ENCODE data around the gene MAP3K12.

Gene MAP3K12

DNA sequence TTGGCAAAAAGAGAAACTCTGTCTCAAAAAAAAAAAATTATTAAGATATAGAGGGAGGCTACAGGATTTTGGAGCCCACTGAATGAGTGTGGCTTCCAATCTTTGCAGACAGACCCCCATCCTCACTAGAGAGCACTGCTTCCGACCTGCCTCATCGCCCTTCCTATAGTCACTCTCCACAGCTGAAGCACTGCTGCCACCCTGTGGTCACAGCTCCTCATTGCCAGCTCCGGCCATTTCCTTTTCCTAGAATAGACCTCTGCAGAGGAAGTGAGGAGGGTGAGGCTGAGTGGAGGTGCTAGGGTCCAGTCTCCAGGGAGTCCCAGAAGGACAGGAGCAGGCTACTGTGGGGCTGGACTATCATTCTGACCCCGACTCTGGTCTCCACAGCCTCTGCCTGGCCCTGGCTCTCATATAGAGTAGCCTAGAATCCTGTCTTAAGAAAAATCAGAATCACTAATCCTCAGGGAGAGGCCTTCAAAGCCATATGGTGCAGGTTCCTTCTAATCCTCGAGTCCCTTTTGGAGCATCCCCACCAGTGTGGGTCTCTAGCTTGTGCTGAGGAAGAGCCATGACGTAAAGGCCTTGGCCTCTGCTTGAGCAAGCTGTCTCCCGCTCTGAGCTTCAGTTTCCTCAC, 9.4 kb upstream of the MAP3K12 start:
- peak; percentile 80 for DNase-seq

DNA sequence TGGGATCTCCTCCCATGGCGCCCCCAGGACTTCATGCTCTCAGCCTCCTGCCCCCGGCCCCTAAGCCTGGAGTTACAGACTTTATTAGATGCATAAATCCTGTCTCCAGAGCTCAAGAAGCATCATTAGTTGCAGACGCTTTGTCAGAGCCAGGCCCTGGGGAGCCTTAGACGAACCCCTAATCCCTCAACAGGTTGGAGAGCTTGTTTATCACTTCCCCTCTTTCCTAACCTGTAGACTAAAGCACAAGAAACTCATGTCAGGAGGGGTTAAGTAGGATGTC, 8.3 kb upstream of the MAP3K12 start:
- no peak for DNase-seq

DNA sequence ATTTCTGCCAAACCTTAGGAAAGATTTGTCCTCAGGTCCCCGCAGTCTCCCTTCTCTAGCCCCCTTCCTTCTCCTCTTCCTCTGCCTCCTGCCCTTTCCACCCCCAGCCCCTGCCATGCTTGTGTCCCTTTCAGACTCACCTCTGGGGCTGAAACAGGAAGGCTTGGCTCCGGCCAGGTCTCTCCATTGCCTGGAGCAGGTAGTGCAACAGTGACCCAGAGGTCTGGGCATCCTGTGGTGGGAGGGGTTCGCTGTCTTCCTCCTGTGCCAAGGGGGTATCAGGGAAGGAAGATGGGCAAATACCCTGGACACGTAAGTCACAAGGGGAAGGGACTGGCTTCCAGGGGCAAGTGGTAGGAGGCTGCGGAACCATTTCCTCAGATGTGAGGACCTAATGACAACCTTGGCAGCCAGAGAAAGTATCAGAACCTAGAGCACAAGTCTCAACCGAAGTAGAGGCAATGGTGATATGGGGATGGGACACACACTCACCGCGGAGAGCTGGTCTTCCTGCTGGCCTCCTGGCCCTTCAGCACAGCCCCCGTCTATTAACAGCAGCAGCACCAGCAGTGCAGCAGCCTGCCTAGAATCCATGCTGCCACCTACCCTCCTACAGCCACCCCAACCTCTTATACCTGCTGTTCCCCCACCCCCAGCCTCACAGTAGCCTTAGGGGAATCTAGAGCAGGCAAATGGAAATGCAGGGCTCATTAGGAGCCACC, 7.8 kb upstream of the MAP3K12 start, which contains the start of gene NPFF:
TSS of gene NPFF (minus strand) at position 604 of the 722 bp plus-strand sequence. CDS start at position 594, 10 bp downstream.
- DNase-seq, result no peak

DNA sequence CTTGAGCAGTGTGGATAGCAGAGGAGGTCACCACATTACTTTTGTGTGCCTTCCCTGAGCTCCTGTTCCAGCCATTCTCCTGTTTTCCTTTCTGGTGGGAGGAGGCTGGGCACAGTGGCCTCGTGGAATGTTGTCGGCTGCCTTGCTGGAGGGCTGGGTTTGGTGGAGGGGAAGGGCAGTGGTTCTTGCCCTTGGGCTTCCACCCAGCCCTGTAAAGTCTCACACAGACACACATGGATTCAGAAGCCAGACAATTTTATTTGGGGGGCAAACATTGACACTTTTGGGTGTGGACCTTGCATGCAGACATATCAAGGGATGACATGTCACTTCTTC, 7.2 kb upstream of the MAP3K12 start:
- DNase-seq, result no peak

DNA sequence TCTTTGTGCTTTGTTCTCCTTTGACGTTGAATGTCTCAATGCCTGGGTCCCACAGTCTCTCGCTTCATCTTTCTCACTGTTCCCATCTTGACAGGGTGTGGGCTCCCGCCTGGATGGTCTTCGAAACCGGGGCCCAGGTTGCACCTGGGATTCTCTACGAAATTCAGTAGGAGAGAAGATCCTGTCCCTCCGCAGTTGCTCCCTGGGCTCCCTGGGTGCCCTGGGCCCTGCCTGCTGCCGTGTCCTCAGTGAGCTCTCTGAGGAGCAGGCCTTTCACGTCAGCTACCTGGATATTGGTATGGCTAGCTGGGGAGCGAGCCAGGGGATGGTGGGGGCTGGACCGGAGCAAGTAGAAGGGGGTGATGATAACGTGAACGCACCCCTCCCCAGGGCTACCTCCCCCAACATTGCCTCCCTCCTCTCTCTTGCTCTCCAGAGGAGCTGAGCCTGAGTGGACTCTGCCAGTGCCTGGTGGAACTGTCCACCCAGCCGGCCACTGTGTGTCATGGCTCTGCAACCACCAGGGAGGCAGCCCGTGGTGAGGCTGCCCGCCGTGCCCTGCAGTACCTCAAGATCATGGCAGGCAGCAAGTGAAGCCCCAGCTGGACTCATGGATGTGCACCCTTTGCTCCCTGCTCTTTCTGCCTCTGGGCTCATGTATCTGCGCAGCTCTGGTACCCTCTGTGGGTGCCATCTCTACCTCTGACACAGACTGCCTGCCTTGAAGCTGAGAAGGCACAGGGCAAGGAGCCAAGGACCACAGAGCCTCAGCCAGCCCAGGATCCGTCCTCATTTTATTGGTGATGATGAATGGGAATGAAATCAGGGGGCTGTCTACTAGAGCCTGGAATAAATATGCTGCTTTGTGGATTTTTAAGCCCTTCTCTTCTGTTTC, 6.5 kb upstream of the MAP3K12 start:
- DNase-seq, result no peak

DNA sequence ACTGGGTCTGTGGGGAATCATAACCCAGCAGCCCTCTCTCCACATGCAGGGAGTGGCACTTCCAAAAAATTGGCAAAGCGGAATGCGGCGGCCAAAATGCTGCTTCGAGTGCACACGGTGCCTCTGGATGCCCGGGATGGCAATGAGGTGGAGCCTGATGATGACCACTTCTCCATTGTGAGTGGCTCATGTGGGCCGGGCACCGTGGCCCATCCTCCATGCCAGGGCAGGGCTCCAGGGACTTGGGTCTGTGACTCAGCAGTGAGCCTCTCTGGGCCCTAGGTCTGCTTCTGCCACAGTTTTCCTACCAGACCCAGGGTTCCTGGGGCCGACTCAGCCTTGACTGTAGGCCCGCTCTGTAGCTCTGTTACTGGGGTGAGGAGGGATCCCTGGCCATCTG, 5.8 kb upstream of the MAP3K12 start:
- no peak for DNase-seq

DNA sequence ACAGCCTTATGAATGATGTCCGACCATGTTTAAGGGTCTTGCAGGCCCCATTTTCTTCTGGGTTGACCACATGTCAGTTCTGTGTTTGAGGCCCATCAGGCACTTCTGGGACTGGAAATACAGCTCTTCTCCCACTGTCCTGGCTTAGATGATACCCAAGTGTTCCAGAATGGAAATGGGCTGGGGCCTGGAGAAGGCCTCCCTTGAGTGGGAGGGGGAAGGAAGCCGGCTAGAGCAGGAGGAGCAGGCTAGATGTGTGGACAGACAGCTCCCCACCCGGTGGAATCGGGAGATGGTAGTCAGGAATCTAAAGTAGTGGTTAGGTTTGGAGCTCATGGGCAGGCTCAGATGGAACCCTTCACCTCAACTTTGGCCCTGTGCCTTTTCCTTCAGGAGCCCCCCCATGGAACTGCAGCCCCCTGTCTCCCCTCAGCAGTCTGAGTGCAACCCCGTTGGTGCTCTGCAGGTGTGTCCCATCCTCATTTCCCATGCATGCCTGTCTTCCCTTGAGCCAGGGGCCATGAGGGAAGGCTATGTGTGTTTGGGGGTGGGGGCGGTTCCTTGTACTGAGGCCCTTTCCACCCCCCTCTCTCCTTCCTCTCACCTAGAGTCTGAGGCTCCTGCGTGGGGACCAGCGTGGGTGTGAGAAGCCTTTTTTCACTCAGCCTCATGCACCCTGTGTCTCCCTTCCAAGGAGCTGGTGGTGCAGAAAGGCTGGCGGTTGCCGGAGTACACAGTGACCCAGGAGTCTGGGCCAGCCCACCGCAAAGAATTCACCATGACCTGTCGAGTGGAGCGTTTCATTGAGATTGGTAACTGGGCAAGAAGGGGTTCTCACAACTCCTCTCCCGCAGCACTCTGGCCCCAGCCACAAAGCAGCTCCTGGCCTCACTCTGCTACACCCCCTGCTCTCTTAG, 5.0 kb upstream of the MAP3K12 start:
- DNase-seq, result no peak

DNA sequence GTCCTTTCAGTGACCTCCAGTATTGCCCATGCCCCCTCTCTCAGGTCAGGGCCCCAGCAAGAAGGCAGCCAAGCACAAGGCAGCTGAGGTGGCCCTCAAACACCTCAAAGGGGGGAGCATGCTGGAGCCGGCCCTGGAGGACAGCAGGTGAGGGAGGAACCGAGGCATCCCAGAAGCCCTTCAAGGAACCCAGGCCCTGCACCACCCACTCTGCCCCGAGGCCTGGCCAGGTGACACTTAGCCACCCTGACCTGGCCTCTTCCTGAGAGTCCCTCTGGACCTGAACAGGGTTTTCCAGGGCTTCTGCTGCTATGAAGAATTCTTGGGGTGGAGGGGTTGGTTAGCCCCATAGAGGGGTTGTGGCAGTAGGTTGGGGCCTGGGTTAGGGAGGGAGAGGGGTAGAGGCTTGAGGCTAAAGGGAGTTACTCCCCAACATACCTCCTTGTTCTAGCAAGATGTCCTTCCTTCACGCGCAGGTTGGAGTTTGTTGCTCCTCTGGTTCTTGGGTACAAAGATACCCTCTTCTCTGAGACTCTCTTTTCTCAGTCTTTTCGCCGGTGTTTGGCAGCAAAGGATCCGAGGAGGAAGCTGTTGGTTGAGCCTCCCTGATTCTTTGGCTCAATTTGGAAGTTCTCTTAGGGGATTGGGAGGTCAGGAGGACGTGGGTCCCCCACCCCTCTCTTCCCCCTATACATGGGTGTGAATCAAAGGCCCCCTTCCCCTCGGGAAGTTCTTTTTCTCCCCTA, 3.9 kb upstream of the MAP3K12 start:
- DNase-seq, result no peak

DNA sequence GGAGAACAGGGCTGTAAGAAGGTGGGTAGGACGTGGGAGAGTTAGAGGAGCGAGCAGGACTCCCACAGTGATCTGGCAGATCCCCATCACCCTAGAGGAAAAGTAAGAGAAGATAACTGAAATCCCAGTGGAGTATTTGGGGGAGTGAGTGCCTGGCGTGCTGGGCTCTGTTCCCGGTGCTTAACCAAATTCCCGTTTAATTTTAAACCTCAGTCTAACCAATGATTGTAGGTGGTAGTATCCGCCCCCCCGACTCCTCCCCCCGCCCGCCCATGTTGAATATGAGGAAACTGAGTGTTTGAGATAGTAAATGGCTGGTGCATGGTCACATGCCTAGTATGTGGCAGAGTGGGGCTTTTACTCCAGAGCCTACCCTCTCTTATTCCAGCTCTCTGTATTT, 3.1 kb upstream of the MAP3K12 start:
- no peak for DNase-seq

DNA sequence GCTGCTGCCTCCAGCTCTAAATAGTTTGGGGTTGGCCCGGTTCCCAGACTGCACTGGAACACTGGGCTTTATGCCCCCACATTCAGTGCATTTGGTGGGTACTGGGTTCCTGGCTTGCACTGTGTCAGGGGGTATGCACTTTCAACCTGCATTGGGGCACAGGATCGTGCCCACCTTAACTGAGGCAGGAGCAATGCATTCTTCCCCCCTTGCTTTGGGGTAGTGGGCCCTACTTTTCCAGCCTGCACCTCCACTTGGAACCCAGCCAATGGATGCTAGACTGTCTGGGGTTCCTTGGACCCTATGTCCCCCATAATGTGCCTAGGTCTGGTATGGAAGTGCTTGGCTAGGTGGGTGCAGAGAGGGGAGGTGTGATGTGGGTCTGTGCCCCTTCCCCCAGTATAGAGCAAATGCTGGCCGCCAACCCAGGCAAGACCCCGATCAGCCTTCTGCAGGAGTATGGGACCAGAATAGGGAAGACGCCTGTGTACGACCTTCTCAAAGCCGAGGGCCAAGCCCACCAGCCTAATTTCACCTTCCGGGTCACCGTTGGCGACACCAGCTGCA, 2.4 kb upstream of the MAP3K12 start:
- no peak for DNase-seq

DNA sequence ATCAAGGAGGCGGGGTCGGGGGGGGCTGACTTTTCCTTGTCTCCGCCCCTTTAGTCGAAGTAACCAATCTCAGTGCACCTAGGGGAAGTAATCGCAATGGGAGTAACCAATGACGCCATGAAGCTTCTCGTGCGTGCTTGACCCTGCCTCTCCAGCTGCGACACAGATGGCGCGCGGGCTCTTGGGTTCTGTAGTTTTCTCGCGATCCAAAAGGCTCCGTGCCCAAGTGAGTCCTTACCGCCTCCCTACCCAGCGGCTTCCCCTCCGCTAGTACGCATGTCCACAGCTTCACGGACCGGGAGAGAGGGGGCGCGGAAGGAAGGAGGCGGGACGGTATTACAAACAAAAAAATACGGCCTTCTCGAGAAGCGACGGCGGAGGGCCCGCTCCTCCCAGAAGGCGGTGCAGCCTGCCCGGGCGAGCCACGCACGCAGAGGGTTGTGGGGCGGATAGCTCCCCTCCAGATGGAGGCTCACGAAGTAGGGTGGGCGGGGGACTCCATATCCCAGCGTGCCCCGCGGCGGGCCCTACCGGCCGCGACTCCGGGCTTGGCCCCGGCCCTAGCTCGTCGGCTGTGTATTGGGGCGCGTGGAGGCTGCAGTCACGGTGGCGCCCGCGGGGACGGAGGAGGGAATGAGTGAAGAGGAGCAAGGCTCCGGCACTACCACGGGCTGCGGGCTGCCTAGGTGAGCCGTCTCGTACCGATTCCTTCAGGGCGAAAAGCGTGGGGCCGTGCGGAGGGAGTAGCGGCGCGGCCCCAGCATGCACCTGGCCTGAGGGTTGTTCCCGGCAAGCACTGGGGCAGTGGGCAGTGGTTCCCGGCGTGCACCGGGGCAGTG, 1.7 kb upstream of the MAP3K12 start, which contains the start of gene TARBP2:
TSS of gene TARBP2 (plus strand) at position 508 of the 839 bp plus-strand sequence. CDS start at position 634, 126 bp downstream.
- DNase-seq, result peak; percentile 99

DNA sequence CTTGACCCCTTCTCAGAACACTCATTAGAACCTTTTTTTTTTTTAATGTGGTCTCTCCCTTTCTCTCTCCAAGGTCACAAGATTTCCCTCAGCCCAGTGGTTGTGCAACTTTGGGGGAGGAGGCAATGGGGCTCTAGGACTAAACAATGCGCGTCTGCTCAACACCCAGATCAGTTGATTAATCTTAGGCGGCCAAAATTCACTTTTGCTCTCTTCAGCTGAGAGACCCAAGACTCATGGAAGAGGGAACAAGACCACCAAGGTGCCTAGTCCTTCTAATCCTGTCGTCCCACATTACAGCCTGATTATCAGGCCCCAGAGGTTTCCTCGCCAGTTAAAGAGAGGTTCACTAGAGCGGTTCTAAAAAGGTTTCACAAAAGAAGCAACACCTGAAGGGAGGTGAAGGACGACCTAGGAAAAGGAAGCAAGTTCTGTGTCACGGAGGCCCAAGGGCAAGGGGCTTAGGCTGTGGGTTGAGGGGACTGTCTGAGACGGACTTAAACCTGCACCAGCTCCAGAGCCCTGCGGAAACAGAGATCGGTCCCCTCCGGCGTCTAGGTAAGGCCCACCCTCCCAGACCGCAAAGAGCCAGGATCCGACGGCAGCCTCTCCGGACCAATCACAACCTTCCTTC, 1.0 kb upstream of the MAP3K12 start:
- DNase-seq, result peak; percentile 52

DNA sequence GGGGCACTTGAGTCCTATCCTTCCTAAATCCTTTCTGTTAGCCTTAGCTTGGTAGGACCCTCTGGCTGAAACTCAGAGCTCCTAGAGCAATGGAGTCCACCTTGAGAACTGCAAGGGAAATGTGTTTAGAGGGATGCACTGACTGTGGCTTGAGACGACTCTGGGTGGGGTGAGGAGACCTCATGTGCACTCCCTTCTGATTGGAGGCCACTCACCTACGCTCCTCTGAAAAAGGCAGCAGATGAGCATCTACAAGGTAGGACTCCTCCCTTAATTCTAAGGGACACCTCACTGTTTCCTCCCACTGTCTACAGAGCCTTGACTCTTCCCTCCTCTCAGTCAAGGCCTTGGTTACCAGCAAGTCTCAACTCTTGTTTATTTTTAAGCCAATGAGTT, 1.0 kb downstream of the MAP3K12 start:
- DNase-seq, result no peak

DNA sequence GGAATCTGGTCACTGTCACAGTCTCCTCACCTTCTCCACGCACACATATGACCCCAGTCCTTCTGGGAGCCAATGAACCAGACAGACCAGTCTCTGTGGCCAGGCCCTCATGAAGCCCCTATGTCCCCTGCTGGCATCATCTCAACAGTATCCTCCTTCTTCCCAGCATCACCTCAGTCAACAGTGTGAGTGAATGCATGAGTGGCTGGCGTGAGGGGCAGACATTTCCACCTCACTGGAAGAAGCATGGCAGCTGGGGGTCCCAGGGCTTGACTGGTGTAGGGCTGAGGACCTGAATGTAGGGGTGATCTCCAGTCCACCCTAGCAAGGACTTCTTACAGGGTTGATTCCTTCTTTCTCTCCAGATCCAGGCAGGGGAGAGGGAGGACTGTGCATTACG, 1.8 kb downstream of the MAP3K12 start:
- no peak for DNase-seq

DNA sequence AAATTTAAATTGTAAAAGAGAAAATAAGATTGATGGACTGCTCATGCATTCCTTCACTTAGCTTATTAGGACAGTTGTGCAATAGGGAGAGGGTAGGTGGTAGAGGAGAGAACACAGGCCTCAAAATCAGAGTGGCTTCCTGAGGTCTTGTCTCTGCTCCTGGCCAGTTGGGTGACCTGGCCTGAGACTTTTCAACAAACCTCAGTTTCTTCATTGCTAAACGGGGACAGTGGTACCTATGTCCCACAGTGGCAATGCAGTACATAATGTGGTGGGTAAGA, 2.6 kb downstream of the MAP3K12 start:
- DNase-seq, result no peak

DNA sequence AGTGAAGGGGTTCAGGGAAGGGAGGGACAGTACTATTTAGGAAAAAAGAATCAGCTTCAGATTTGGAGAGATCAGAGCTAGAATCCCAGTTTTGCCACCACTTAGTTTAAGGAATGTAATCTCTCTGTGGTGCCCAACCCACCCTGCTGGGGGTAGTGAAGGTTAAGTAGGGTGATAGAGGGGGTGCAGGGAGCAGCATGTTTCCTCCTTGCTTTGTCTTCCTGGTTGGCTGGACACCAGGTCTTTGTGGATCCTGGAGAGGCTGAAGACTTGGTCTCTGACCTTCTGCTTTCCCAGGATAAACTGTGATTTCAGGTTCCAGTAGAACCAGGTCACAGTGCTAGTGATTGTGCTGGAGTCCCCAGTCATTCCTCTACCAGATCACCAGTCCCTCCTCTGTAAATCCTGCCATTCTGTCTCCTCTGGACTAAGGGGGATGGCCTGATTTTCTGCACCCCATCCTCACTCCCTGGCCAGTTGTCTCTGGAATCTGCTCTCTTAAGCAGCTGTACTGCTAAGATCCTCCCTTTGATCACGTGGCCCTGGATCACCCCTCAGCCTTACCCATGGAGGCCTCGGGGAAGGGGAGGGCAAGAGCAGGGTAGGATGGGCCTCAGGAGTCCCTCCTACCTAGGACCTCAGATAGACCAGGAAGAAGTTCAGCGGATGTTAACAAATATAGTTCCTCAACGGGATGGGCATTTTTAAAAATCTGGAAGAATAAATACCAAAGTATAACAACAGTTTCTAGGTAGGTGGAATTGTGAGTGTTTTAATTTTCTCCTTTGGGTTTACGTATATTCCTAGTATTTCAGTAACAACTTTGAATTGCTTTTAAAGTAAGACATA, 3.1 kb downstream of the MAP3K12 start:
- DNase-seq, result no peak

DNA sequence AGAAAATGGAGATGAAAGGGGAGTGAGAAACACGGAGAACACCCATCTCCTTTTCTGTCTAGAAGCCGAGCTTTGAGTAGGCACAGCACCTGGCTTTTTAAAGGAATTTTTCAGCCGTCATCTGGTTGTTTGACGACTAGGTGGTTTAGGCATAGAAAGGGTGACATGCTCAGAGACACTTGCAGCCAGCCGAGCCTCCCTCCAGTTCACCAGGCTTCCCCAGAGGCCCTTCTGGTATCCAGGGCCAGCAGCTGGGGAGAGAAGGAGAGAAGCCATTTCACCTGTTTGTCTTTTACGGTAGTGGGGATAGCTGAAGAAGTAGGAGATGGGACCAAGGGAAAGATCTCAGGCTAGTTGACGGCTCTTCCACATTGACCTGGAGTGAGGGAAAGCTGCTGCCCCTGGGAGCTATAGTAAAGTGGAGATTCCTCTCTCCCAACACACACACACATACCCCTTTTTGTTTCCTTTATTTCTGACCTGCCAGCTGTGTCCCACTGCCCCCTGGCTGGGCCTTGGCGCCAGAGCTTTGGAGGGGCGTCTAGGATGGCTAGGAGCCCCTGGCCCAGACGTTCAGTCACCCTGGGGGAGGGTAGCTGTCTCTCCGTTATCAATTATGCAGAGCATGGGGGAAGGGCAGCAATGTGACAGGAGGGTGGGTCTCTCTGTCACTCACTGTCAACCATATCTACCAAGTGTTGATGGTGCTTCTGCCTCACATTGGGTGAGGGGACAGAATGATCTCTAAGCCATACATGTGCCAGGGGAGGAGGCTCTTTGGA, 5.5 kb downstream of the MAP3K12 start:
- DNase-seq, result no peak

DNA sequence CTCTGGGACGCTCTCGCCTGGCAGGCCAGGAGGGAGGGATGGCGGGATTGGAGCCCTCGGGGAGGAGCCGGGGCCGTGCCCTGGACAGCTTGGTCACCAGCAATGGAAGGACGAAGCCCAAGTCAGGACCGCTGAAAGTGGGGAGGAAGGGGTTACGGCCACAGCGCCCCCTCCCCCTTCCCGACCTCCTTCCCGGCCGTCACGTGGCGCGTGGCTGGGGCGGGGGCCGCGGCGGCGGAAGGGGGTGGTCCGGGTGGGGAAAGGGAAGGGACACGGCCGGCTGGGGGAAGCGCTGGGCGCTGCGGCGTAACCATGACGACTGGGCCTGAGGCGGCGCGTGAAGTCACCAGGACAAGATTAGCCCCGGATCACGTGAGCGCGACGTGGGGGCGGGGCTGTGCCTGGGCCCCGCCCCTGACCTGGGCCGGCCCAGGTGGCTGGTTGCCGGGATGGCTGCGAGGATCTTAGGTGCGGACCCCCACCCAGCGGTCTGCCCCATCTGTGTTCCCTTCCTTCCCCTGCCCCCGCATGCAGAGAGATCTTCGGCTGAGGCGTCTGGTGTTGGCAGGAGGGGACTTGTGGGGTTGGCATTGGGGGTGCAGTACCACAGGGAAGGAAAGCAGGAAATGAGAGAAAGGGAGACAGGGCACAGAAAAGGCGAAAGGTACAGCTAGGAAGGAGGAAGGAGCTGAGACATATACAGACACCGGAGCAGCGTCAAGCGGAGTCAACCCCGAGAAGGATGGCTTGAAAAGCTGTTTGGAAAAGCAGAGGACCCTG, 6.2 kb downstream of the MAP3K12 start:
- peak; percentile 91 for DNase-seq
